K562 (cell line): Measurements from ENCODE around the gene NKG7. TPM values are rescaled to one million over a fixed set of nuclear protein-coding genes. Genes with fewer than 3 reads are reported as not detected.

ENCODE experiments used
- ATAC-seq: fragments of 200-7000 bp; cut with Tn5 transposase; 3 replicates; pipeline ENCODE4 v1.9.1; 2020; ENCODE audit warnings: moderate library complexity
- BruUV-seq: library from RNA; stranded (reverse); fragments of 400-500 nt; replicated peaks from 2 replicates; lab custom pipeline; 2021; lab: Mats Ljungman, UMichigan
- CTCF ChIA-PET: fragments of 300-600 bp; formaldehyde crosslinking; extraction: SDS; loops from one replicate; lab custom pipeline; 2021; ENCODE audit warnings: low intra/inter-chr PET ratio; lab: Yijun Ruan, JAX
- POLR2A ChIA-PET: fragments of 300-600, 350-650 bp; sonication (Branson Sonifier 250); formaldehyde crosslinking; extraction: SDS; loops from one replicate; lab custom pipeline; 2021; ENCODE audit warnings: antibody characterized with exemption, inconsistent platforms; lab: Yijun Ruan, JAX
- DNase-seq, 4 experiments: peaks; one replicate each; pipeline versions ENCODE4 v3.0.0 to v3.0.0-alpha.2; 2011 to 2018; ENCODE audit warnings: low spot score in 3 of 4, mixed read lengths in 3 of 4; ENCODE audit errors: extremely low read depth in 1 of 4
- FAIRE-seq: peaks from 2 replicates; lab custom pipeline; 2011; peaks lifted over from hg19 to GRCh38; lab: Jason Lieb, UNC
- H2AFZ ChIP-seq: 2 replicates; pipeline ENCODE4 v1.6.0; 2011; ENCODE audit warnings: low read depth, low read length, control low read depth, inconsistent platforms
- H3K27ac ChIP-seq: fragments of 200-600 bp; 3 replicates; pipeline ENCODE4 v1.8.0; 2011; ENCODE audit warnings: low read depth, mild to moderate bottlenecking, control low read depth, inconsistent platforms, low read length, moderate library complexity, mixed read lengths; ENCODE audit errors: extremely low read depth
- H3K27me3 ChIP-seq, 2 experiments: fragments of 300-600 bp in 1 of 2; 2 replicates in 1 of 2; 3 replicates in 1 of 2; pipeline versions ENCODE4 v1.6.0 to v1.8.0; 2011; ENCODE audit warnings: inconsistent platforms in 2 of 2, low read length in 2 of 2, mild to moderate bottlenecking in 1 of 2, mixed read lengths in 1 of 2, moderate library complexity in 1 of 2; ENCODE audit not compliant: control insufficient read depth in 2 of 2, insufficient read depth in 2 of 2
- H3K36me3 ChIP-seq: fragments of 300-600 bp; 3 replicates; pipeline ENCODE4 v1.8.0; 2011; ENCODE audit warnings: mild to moderate bottlenecking, low read length, inconsistent platforms; ENCODE audit not compliant: control insufficient read depth, insufficient read depth
- H3K4me1 ChIP-seq, 2 experiments: fragments of 200-600 bp in 1 of 2; replicated peaks in 1 of 2; 2 replicates in 1 of 2; 3 replicates in 1 of 2; pipeline versions ENCODE4 v1.5.1 to v1.8.0; 2011; ENCODE audit warnings: inconsistent platforms in 2 of 2, low read length in 2 of 2, mild to moderate bottlenecking in 1 of 2, mixed read lengths in 1 of 2, moderate library complexity in 1 of 2; ENCODE audit not compliant: control insufficient read depth in 2 of 2, insufficient read depth in 2 of 2
- H3K4me2 ChIP-seq: 2 replicates; pipeline ENCODE4 v1.6.1; 2011; ENCODE audit warnings: low read length, control low read depth, inconsistent platforms, mixed read lengths; ENCODE audit not compliant: insufficient read depth
- H3K4me3 ChIP-seq: fragments of 200-600 bp; sonication (generic), shearing (Covaris generic); 2 replicates; pipeline ENCODE4 v1.5.1; 2016; ENCODE audit warnings: control low read depth, inconsistent platforms
- H3K79me2 ChIP-seq: fragments of 200-600 bp; 3 replicates; pipeline ENCODE4 v1.8.0; 2011; ENCODE audit warnings: low read length, inconsistent platforms; ENCODE audit not compliant: control insufficient read depth, insufficient read depth
- H3K9ac ChIP-seq, 2 experiments: 2 replicates each; pipeline versions ENCODE4 v1.6.0 to v1.6.1; 2011; ENCODE audit warnings: low read depth in 2 of 2, low read length in 2 of 2, control low read depth in 1 of 2, inconsistent platforms in 1 of 2, mild to moderate bottlenecking in 1 of 2, mixed read lengths in 1 of 2; ENCODE audit not compliant: insufficient read depth in 1 of 2
- H3K9me1 ChIP-seq: one replicate; pipeline ENCODE4 v1.6.0; 2011; ENCODE audit warnings: inconsistent platforms, mild to moderate bottlenecking, low read length, moderate library complexity; ENCODE audit not compliant: control insufficient read depth, insufficient read depth
- H3K9me3 ChIP-seq: replicated peaks from 2 replicates; pipeline ENCODE4 v1.5.1; 2011; ENCODE audit warnings: low read depth, low read length, inconsistent platforms; ENCODE audit not compliant: control insufficient read depth, insufficient read depth
- H4K20me1 ChIP-seq: replicated peaks from 2 replicates; pipeline ENCODE4 v1.6.1; 2011; ENCODE audit warnings: low read length, inconsistent platforms, mixed read lengths; ENCODE audit not compliant: control insufficient read depth, insufficient read depth
- BMI1 ChIP-seq: fragments of 150-350 bp; IDR thresholded peaks from 2 replicates; pipeline ENCODE4 v1.6.1; 2014; ENCODE audit warnings: low read length
- KLF10 ChIP-seq: fragments of 250-450 bp; sonication (Bioruptor Pico); IDR thresholded peaks from 2 replicates; pipeline ENCODE4 v1.6.1; 2021; ENCODE audit warnings: matching md5 sums
- MGA ChIP-seq: fragments of 450-650 bp; IDR thresholded peaks from 2 replicates; pipeline ENCODE4 v1.6.1; 2016; ENCODE audit warnings: mild to moderate bottlenecking, moderate library complexity
- MTA2 ChIP-seq: fragments of 450-650 bp; IDR thresholded peaks from 2 replicates; pipeline ENCODE4 v1.6.1; 2016; ENCODE audit warnings: low read depth
- SMARCB1 ChIP-seq: IDR thresholded peaks from 2 replicates; pipeline ENCODE4 v1.6.1; 2011; ENCODE audit warnings: improper control_type of control experiment, low read depth; ENCODE audit not compliant: insufficient read length
- ZNF445 ChIP-seq: fragments of 250-450 bp; sonication (Bioruptor Pico); IDR thresholded peaks from 2 replicates; pipeline ENCODE4 v1.4.0; 2020; ENCODE audit warnings: low read depth, mild to moderate bottlenecking, moderate library complexity
- WGBS: fragments of 100-300 bp; shearing (Covaris generic); methylation state at CpG from one replicate; pipeline ENCODE4 v1.1.6; 2016; ENCODE audit warnings: low coverage, mixed read lengths; ENCODE audit not compliant: insufficient coverage; ENCODE audit errors: missing lambda C conversion rate; 5-methylcytosine and 5-hydroxymethylcytosine counted together
- in situ Hi-C: fragments of 300-500 bp; cut with MboI; formaldehyde crosslinking; loops from 4 replicates; pipeline ENCODE4 v1.15.0; 2018; ENCODE audit warnings: inconsistent platforms, mixed read lengths
- intact Hi-C: fragments of 100-400 bp; cut with micrococcal nuclease; formaldehyde crosslinking; loops from 2 replicates; pipeline ENCODE4 v1.14.2; 2022
- polyA plus RNA-seq, 8 experiments: library from polyadenylated mRNA; depleted of rRNA in 4 of 8; stranded (reverse) in 5 of 8; unstranded in 3 of 8; fragments of >200 nt; fragmentation: Nextera tagmentation in 2 of 8; fragmentation: Illumina TruSeq in 1 of 8; extraction: Ambion mirVana in 2 of 8; extraction: Trizol in 1 of 8; gene quantifications; 2 replicates each; pipeline versions ENCODE4 v1.2.1 to v1.2.3, GENCODE V29; 2011 to 2014; ENCODE audit warnings: inconsistent platforms in 1 of 8, missing spikeins in 1 of 8
- total RNA-seq, 7 experiments: library from RNA; depleted of rRNA in 6 of 7; stranded (reverse); fragments of >200 nt in 6 of 7; fragmentation: Illumina TruSeq in 2 of 7; extraction: Trizol in 2 of 7; gene quantifications; 2 replicates each; pipeline versions ENCODE4 v1.2.1 to v1.2.3, GENCODE V29; 2011 to 2021; ENCODE audit warnings: low replicate concordance in 1 of 7
- TF ChIP-seq, protein P1 (sequence below): sonication (generic); formaldehyde crosslinking; IDR thresholded peaks from 2 replicates; pipeline ENCODE4 v1.8.1; 2022; ENCODE audit warnings: missing genetic modification reagents

Gene NKG7
- total and polyA plus RNA-seq, 9 of the 15 experiments (the other 6 are each of a cell fraction or from before 2014, with no cell fraction given), result 0.30 to 0.70 (median 0.51) TPM; not detected in 2

- TF ChIP-seq, protein P1, sequence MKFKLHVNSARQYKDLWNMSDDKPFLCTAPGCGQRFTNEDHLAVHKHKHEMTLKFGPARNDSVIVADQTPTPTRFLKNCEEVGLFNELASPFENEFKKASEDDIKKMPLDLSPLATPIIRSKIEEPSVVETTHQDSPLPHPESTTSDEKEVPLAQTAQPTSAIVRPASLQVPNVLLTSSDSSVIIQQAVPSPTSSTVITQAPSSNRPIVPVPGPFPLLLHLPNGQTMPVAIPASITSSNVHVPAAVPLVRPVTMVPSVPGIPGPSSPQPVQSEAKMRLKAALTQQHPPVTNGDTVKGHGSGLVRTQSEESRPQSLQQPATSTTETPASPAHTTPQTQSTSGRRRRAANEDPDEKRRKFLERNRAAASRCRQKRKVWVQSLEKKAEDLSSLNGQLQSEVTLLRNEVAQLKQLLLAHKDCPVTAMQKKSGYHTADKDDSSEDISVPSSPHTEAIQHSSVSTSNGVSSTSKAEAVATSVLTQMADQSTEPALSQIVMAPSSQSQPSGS (CRISPR knock-in tag), result no peak
- TF ChIP-seq KLF10 (CRISPR knock-in tag), result no peak
- no peak for TF ChIP-seq SMARCB1
- TF ChIP-seq MTA2, result no peak
- no peak for TF ChIP-seq BMI1
- TF ChIP-seq ZNF445, result no peak
- TF ChIP-seq, all 486 proteins: peak for 0
Observed at GRCh38 chr19:51370230-51370629, 2.2 kb downstream of the NKG7 start (continued).

- ATAC-seq, result no peak
- peaks cover 45% of the 10 kb centered on the region for H3K79me2 ChIP-seq
- peak; percentile 31 to 50 (median 44) for DNase-seq
- 35% methylated on average over 18 of the region's 23 CpGs for WGBS
- peak within 1 kb of the TSS; percentile 94 for H2AFZ ChIP-seq
- H3K9me3 ChIP-seq, result no peaks in the 10 kb centered on the region
- H3K36me3 ChIP-seq, result no peaks in the 10 kb centered on the region
- POLR2A ChIA-PET, result interaction anchor here (0.6 to 1.5 kb wide), 12 partner anchors 9 to 278 kb away, joined by 3 to 11 read pairs (median 4); partner anchors contain the start of gene C19orf84
- H3K9ac ChIP-seq, result peak within 1 kb of the TSS; percentile 74 to 94
- no peak for FAIRE-seq
- no peaks in the 10 kb centered on the region for H4K20me1 ChIP-seq
- in situ Hi-C loops, result no loop called here
- H3K4me2 ChIP-seq, result peak within 1 kb of the TSS; percentile 92
- H3K27me3 ChIP-seq, result no peaks in the 10 kb centered on the region
- H3K4me3 ChIP-seq, result peak within 1 kb of the TSS; percentile 75
- peak within 1 kb of the TSS; percentile 80 for H3K27ac ChIP-seq
- intact Hi-C loops, result no loop called here
- BruUV-seq, result no TSS peak
- no peaks in the 10 kb centered on the region for H3K9me1 ChIP-seq
- peaks cover 29 to 56% of the 10 kb centered on the region in 2 experiments for H3K4me1 ChIP-seq
- CTCF ChIA-PET, result no interaction called here
- TF ChIP-seq MGA, result peak; percentile 6; the same call in 1 of the 2 replicates
Observed at GRCh38 chr19:51368366-51369282, 3.8 kb downstream of the NKG7 start, which contains the start of gene CLDND2. Gene CLDND2, minus strand, starts transcription at chr19:51369003. Its CDS starts 426 bp downstream, at chr19:51368577.
